ENCODE data around the gene ZIC4.

The ZIC4 gene

GRCh38 chr3:147406028-147406931 lies at the start of gene ZIC4:
ZIC4 (minus strand) TSS chr3:147406543; CDS start chr3:147402797, 3,746 bp downstream.
- no peak for DNase-seq

GRCh38 chr3:147449669-147450068 lies 43.3 kb upstream of the ZIC4 start:
- DNase-seq = no peak

- DNase-seq = no peak
Observed at GRCh38 chr3:147447224-147447623, 40.9 kb upstream of the ZIC4 start.

GRCh38 chr3:147431751-147432150 lies 25.4 kb upstream of the ZIC4 start:
- no peak for DNase-seq

GRCh38 chr3:147428754-147429153 lies 22.4 kb upstream of the ZIC4 start:
- no peak for DNase-seq

GRCh38 chr3:147428326-147428725 lies 22.0 kb upstream of the ZIC4 start:
- no peak for DNase-seq

- no peak for DNase-seq
Observed at GRCh38 chr3:147427746-147428145, 21.4 kb upstream of the ZIC4 start.

GRCh38 chr3:147426931-147427330 lies 20.6 kb upstream of the ZIC4 start:
- DNase-seq = no peak

GRCh38 chr3:147425388-147425850 lies 19.1 kb upstream of the ZIC4 start:
- DNase-seq = no peak

GRCh38 chr3:147424581-147425387 lies 18.4 kb upstream of the ZIC4 start:
- DNase-seq = no peak

GRCh38 chr3:147423798-147424580 lies 17.6 kb upstream of the ZIC4 start:
- DNase-seq = no peak

GRCh38 chr3:147423537-147423797 lies 17.1 kb upstream of the ZIC4 start:
- no peak for DNase-seq

GRCh38 chr3:147422601-147423536 lies 16.5 kb upstream of the ZIC4 start:
- no peak for DNase-seq

GRCh38 chr3:147422196-147422595 lies 15.9 kb upstream of the ZIC4 start:
- DNase-seq = no peak

- no peak for DNase-seq
Observed at GRCh38 chr3:147421184-147421912, 15.0 kb upstream of the ZIC4 start.

- DNase-seq = no peak
Observed at GRCh38 chr3:147420353-147421183, 14.2 kb upstream of the ZIC4 start.

GRCh38 chr3:147419781-147420224 lies 13.5 kb upstream of the ZIC4 start:
- no peak for DNase-seq

GRCh38 chr3:147418808-147419701 lies 12.7 kb upstream of the ZIC4 start:
- no peak for DNase-seq

GRCh38 chr3:147418371-147418781 lies 12.0 kb upstream of the ZIC4 start:
- no peak for DNase-seq

All from CD4-positive, alpha-beta T cell treated with Interleukin-4 for 1 hour (primary cell).